Stimulated activated CD4-positive, alpha-beta T cell treated with anti-CD3 and anti-CD28 coated beads, Interleukin-15, amount 100 ng/mL, for 1 hour (primary cell): Measurements from ENCODE around the gene FAT2.

Experiments
- DNase-seq, 2 donors: peaks; one replicate each; pipeline ENCODE4 v3.0.0-alpha.2; 2020; ENCODE audit warnings: low read depth in 1 of 2, low spot score in 1 of 2

FAT2 gene, protein sequence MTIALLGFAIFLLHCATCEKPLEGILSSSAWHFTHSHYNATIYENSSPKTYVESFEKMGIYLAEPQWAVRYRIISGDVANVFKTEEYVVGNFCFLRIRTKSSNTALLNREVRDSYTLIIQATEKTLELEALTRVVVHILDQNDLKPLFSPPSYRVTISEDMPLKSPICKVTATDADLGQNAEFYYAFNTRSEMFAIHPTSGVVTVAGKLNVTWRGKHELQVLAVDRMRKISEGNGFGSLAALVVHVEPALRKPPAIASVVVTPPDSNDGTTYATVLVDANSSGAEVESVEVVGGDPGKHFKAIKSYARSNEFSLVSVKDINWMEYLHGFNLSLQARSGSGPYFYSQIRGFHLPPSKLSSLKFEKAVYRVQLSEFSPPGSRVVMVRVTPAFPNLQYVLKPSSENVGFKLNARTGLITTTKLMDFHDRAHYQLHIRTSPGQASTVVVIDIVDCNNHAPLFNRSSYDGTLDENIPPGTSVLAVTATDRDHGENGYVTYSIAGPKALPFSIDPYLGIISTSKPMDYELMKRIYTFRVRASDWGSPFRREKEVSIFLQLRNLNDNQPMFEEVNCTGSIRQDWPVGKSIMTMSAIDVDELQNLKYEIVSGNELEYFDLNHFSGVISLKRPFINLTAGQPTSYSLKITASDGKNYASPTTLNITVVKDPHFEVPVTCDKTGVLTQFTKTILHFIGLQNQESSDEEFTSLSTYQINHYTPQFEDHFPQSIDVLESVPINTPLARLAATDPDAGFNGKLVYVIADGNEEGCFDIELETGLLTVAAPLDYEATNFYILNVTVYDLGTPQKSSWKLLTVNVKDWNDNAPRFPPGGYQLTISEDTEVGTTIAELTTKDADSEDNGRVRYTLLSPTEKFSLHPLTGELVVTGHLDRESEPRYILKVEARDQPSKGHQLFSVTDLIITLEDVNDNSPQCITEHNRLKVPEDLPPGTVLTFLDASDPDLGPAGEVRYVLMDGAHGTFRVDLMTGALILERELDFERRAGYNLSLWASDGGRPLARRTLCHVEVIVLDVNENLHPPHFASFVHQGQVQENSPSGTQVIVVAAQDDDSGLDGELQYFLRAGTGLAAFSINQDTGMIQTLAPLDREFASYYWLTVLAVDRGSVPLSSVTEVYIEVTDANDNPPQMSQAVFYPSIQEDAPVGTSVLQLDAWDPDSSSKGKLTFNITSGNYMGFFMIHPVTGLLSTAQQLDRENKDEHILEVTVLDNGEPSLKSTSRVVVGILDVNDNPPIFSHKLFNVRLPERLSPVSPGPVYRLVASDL (N-terminal part only)

DNA sequence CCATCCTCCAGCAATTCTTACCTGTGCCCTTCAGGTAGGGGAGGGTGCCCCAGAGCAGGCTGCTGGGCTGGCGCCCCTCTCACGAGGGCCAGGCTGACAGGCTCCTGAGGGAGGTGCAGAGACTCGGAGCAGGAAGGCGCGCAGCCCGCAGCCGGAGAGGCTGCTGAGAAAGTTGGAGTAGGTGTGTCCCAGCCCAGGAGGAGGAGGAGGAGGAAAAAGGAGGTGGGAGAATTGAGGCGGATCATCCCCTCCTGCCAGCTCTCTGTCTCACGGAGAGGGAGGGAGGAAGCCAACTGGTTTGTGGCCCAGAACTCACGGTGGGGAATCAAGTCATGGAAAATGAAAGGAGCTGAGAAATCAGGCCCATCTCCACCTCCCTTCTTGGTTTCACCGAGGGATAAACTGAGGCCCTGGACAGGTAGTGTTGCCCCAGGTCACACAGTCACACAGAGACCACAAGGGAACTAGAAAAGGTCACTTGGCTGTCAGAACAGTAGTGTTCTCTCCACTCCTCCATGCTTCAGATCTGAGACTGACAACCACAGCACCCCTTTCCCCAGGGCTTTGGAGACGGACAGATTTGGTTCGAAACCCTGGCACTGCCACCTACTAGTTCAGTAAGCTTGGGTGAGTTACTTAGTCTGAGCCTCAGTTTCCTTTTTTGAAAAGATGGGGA is at the start of gene FAT2:
FAT2 (minus strand) TSS at position 188 of the 676 bp plus-strand sequence. CDS start 22,400 bp downstream, outside the sequence.
- DNase-seq, result no peak

DNA sequence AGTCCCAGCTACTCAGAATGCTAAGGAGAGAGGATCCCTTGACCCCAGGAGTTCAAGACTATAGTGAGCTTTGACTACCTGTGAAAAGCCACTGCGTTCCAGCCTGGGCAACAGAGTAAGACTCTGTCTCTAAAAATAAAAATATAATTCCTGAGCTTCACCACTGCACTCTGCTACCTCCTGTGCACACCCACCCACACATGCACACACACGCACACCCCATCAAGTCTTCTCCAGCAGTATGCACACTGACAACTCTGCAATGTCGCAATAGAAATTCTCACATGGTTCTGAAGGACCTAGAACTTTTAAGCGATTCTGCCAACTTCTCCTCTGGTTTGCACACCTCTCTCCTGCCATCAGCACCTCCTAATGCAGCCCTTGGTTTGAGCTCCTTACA is 47.5 kb upstream of the FAT2 start:
- no peak for DNase-seq

DNA sequence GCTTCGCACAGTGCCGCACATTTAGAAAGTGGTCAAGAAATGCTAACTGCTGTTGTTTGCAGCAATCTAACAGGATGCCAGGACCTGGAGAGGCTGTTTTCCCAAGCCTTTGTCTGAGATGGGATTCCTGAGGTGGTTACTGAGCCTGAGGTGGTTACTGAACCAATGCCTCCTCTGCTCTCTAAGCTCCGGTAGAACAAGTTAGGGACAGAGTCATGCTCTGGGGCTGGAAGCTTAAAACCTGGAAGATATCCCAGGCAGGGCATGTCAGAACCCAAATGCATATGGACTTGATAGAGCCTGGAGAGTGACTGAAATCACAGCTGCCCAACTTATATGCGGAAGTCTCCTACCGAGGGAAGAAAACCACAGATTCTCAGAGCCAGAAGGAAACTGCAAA is 46.5 kb upstream of the FAT2 start:
- no peak for DNase-seq

DNA sequence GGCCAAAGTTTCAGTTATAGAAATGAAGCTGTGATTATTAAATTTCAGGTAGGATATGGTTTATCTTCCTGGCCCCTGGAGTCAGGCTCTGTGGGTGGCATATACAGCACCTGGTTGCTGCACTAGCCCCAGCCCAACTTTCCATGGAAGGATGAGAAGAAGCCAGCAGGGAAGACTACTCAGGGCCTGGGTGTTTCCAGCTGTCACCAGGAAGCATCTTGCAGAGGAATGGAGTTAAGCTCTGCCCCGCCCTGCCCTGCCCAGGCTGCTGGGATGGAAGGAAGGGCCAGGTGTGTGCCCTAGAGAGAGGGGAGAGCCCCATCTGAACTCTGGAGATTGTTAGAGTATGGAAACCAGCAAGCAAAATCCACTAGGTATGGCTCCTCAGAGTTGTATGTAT is 42.8 kb upstream of the FAT2 start:
- DNase-seq, result no peak

DNA sequence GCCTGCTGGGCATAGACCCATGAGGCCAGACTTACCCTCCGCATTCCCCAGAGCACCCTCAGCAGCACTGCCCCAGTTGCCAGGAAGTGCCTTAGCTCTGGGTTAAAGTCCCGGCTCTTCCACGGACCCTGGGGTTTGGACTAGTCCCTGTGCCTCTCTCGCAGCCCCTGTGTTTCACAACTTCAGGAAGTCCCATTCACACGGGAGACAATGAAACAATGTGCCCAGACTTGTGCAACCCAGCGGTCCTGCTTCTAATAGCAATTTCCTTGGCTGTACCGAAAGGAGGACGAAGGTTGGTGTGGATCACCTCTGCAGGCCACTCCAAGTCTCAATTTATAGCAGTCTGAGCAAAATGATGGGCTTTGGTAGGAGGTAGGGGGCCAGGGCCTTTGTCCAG is 41.8 kb upstream of the FAT2 start:
- DNase-seq, result no peak

DNA sequence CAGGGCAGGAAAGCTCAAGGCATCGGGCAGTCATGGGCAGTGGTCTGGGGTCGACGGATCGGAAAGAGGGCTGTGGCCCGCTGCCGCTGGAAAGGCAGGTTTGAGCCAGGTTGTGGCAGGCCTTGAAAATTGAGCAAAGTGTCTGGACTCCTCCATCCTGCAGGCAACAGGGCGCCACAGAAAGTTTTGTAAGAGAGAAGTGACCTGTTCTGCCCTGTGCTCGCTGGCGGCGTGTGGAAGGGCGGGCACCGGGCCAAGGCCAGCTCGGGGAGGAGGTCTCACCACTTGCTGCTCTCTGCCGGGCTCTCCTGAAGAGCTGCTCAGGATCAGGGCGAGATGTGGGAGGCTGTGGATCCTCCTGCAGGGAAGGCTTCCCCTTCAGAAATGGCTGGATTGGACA is 41.4 kb upstream of the FAT2 start:
- no peak for DNase-seq

DNA sequence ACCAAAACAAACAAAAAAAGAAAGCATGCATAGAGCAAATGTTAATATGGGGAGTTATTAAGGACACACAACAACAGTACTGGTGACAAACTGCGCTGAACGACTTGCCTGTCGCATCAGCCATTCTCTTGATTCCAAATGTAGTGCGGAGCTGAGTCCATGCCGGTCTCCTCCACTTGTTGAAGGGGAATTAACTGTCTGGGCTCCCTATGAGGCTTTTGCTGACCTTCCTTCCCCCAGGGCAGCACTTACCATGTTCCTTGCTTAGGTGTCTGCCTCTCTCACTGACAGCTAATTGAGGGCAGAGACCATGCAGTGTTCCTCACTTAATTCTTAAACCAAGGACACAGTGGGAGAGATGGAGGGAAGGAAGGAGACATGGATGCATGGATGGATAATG is 40.8 kb upstream of the FAT2 start:
- no peak for DNase-seq

DNA sequence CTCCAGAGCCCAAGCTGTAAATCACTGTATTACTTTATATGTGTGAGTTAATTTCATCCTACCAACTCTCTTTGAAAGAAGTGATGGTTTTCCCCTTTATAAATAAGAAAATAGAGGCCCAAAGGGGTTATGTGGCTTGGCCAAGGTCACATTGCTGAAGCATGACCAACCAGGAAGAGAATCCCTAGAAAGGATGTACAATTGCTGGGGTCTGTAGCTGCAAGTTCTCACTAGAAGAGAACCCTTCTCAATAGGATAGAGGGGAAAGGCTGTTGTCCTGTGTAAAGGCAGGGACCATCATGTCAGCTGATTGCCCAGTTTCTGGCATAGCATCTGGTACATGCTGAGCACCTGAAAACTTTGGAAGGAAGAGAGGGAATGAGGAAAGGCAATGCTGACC is 39.0 kb upstream of the FAT2 start:
- DNase-seq, result no peak

DNA sequence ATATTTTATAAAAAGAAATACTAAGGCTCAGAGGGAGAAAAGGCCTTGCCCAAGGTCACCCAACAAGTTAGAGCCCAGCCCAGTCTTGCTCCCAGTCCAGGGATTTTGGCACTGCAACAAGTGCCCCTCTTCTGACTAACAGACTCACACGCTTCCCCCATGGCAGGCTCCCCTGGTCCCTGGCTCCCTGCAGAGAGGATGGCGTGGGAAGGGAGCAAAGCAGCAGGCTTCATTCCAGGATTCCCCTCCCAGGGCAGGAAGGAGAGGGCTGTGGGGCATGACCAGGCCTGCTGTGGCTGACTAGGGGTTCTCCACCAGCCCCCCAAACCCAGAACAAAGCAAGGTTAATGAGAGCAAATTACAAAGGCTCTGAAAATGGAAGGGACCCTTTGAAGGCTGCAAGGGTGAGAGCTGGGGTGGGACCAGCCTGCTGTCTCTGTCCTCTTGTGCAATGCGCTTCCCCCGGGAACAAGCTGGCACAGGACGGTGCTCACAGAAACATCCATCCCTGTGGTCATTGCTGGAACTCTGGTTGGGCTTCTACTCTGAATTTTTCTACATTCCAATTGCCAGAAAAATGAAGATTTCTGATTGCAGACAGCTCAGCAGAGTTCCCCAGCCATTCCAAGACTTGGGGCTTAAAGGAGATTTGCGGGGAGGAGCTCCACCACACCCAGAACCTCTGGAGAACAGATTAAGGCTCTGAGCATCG is 37.1 kb upstream of the FAT2 start:
- no peak for DNase-seq

DNA sequence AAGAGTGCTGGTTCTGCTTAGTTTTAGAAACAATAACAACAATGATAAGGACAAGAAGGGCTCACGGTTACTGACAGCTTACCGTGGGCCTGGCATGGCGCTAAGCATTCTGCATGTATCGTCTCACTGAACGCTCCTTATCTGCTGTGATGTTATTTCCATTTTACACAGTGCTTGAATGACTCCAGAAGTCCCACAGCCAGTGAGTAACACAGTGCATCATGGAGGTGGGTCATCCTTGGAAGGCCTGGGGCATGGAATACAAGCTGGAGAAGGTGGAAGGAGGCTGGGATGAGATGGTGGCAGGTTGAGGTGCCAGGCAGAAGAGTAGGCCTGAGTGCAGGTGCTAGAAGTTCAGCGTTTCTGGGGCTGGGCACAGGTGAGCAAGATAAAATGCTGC is 36.5 kb upstream of the FAT2 start:
- DNase-seq, result no peak

DNA sequence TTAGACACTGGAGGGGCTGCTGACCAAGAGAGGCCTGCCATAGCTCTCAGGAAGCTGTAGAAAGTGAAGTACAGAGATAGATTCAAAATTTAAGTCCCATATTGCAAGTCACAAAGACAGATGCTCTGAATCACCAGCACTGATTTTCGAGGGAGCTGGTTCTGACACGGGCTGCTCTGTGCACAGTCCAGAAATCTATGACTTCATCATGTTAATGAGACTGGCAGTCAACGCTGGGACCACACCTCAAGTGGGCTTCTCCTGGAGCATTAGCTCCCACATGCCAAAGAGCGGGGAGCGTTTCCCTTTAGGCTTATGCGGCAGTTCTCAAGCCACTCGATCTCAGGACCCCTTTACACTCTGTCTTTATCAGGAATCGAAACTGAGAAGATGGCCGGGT is 34.2 kb upstream of the FAT2 start:
- DNase-seq, result no peak

DNA sequence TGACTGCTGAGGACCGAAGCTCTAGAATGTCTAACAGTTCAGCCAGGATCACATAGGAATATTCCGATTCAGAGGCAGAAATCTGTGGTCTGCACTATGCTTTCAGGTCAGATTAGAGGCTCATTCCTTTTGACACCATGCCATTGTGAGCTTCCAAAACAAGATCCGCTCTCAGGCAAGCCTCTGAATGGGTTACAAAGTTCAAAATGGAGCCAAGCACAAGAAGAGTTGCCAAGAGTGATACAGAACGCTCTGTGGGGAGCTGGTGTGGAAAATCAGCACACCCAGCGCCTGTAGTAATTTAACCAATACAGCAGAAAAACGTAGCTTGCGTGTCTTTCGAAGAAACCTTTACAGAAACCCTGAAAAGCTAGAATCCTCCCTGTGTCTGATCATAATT is 33.3 kb upstream of the FAT2 start:
- DNase-seq, result no peak

DNA sequence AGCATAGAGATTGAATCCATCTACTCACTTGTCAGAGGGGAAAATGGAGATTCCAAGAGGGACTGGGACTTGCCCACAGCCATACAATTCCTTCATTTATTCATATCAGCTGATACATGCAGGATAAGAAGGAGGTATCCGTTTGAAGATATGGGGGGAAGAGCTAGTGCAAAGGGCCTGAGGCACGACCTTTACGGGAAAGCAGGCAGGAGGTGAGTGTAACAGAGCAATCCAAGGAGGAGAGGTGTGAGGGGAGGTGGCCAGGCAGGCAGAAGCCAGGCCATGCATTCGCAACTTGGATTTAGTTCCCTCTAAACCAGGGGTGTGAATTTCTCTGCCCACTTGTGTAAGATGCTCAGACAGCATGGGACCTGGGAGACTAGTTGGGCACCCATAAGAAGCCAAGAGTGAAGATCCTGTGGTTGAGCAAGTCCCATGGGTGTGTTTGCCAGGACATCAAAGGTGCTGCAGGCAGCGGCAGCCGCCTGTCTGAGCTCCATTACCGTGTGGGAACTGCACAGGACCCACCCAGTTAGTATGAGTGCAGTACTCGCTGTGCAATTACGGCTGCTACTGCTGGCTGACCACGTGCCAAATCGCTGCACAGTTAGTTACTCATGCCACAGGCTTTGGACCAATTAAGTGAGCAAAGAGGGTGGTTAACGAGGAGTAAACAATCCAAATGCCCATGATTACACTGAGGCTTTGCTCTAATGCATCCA is 31.4 kb upstream of the FAT2 start:
- DNase-seq, result no peak

DNA sequence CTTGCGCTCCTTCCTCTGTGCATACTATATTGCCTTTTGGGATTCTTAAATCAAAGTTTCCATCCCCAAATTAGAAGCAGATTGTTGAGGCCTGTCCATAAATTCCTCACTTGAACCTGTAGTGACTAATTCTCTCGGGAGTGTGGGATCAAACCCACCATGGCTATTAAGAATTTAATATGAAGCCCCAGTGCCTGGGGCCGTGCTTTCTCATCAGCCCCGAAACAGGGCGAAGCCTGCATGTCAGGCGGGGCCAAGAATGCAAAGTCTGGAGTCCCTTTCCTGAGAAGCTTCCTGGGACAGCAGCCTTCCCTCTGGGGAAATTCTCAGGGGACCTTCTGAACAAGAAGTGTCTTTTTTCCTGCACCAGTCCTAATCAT is 29.3 kb upstream of the FAT2 start:
- no peak for DNase-seq

DNA sequence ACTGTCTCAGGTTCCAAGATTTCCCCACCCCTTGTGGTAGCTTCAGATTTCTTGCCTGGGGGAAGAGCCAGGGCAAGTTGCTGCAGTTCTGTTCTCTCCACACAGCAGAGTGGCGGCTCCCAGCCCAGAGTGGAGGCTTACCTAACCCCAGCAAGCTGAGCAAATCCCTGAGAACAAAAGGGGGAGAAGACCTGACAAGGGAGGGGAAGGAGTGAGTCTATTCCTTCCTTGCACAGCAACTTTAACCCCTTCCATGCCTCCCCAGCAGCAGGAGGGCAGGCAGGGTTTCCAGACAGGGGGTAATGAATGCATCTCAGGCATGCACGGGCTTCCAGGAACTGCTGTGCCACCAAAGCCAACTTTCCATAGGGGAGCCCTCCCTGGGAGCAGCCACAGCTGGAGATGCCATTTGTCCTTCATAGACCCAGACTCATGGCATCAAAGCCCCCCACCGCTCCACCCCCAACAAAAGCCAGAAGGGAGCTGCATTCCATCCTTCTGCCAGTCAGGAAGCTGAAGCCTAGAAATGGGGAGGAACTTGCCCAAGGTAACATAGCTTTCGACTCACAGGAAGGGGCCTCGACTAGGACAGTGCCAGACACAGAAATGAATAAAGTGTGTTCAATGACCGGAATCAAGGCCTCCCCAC is 28.8 kb upstream of the FAT2 start:
- DNase-seq, result no peak

DNA sequence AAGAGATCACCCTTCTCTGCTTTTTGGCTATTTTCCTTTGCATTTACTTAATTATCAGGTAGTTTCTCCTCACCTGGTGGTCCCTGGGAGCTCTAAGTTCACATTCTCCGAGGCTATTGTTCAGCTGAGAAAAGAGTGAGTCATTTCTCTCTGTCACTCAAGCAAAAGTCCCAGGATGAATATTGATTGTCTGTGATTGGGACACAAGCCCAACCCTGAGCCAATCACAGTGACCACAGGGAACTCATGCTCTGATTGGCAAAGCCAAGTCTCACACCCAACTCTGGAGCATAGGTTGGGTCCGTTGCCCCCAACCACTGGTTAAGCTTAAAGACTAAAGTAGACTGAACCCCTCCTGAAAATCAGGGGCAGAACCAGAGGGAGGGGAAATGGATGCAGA is 27.8 kb upstream of the FAT2 start:
- DNase-seq, result no peak

DNA sequence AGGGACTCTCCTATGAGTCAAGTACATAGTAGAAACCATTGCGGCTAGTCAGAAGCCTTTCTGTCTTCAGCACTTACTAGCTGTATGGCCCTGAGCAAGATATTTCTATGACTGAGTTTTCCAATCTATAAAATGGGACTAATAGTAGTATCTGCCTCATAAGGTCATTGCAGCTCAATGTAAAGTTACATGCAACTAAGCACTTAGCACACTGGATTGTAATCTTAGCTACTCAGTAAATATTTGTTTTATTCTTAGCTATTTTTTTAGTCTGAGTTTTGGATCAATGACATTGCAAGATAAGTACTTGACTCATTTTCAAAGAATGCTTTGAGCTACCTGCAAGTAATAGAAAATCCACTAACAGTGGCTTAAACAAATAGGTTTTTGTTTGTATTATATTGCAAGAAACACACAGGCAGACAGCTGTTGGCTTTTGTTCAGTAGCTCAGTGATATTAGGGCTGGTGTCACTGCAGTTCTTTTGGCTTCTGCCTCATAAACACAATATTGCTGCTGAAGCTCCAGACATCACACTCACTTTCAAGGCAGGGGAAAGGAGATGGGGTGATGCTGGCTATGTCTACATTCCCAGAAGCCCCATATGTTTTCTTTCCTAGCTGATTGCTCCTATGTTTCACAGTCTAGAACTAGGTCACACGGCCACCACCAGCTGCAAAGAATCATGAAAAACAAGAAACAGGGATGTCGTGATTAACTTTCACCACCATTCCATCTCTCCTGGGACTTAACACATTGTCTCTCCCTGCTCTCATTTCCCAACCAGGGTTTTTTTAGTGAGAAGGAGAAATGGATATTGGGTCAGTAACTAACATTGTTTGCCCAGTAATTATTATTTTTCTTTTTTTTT is 26.9 kb upstream of the FAT2 start:
- DNase-seq, result no peak

DNA sequence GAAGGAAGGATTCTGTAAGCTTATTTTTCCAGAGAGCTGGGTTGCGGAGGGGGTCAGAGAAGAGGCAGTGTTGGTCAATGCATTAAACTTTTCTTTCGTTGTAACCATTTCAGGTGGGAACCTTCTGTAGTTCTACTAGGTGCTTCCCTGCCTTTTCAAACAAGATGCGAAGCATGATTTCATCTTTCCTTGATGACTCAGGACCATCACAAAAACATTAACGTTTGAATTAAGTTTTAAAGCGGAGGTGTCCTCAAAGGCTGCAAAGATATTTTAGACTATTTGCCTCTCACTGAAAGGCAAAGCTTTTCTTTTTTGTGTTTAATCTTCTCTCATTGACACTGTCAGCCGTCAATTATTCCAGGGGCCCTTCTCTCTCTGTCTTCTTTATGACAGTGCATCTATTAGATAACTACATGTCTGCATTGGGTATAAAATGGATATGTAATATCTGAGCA is 26.3 kb upstream of the FAT2 start:
- DNase-seq, result no peak
